ENCODE measurements around the gene KIF2A.

The KIF2A gene

GRCh38 chr5:62346748-62347147 lies 40.7 kb downstream of the KIF2A start:
- H3K9ac ChIP-seq (ENCODE audit: low read length): no peak overlapping the region
- no peak overlapping the region for H2AFZ ChIP-seq (ENCODE audit: low read length)
- H4K20me1 ChIP-seq (ENCODE audit: insufficient read depth, low read length): no peaks in the 10 kb centered on the region
- TF ChIP-seq CTCF (IDR thresholded peaks at IDR 0.05; ENCODE audit: low read length): no peak
- no peak for TF ChIP-seq EZH2 (IDR thresholded peaks at IDR 0.05; ENCODE audit: borderline replicate concordance, low read length)
- peaks cover 42% of the 10 kb centered on the region; the same call in 1 of the 2 replicates for H3K36me3 ChIP-seq (ENCODE audit: insufficient read depth, low read length)
- H3K9me2 ChIP-seq (ENCODE audit: low read depth, low read length): no peaks in the 10 kb centered on the region
- H3K9me3 ChIP-seq (ENCODE audit: low read length): no peaks in the 10 kb centered on the region
- H3K27ac ChIP-seq (ENCODE audit: low read depth, low read length, poor library complexity, severe bottlenecking): no peak overlapping the region
- no peaks in the 10 kb centered on the region for H3F3A ChIP-seq (ENCODE audit: insufficient read depth, low read length)
- no peaks in the 10 kb centered on the region for H3K27me3 ChIP-seq (ENCODE audit: insufficient read depth, low read length)
- no peak overlapping the region for H3K4me3 ChIP-seq (ENCODE audit: low read depth, low read length, poor library complexity, severe bottlenecking)
- H3K4me1 ChIP-seq (ENCODE audit: insufficient read depth, low read length, severe bottlenecking): no peaks in the 10 kb centered on the region
- peaks cover 48% of the 10 kb centered on the region for H3K79me2 ChIP-seq (ENCODE audit: insufficient read depth, low read length)
- H3K4me2 ChIP-seq (ENCODE audit: low read length): no peak overlapping the region

GRCh38 chr5:62347928-62348327 lies 41.9 kb downstream of the KIF2A start:
- TF ChIP-seq CTCF (IDR thresholded peaks at IDR 0.05; ENCODE audit: low read length) (no peak), EZH2 (IDR thresholded peaks at IDR 0.05; ENCODE audit: borderline replicate concordance, low read length) (no peak)
- H3K27me3 ChIP-seq (ENCODE audit: insufficient read depth, low read length): no peaks in the 10 kb centered on the region
- H3K27ac ChIP-seq (ENCODE audit: low read depth, low read length, poor library complexity, severe bottlenecking): no peak overlapping the region
- H3K9me3 ChIP-seq (ENCODE audit: low read length): no peaks in the 10 kb centered on the region
- peaks cover 48% of the 10 kb centered on the region for H3K36me3 ChIP-seq (ENCODE audit: insufficient read depth, low read length)
- no peak overlapping the region for H3K4me3 ChIP-seq (ENCODE audit: low read depth, low read length, poor library complexity, severe bottlenecking)
- no peaks in the 10 kb centered on the region for H4K20me1 ChIP-seq (ENCODE audit: insufficient read depth, low read length)
- H3K4me1 ChIP-seq (ENCODE audit: insufficient read depth, low read length, severe bottlenecking): no peaks in the 10 kb centered on the region
- H2AFZ ChIP-seq (ENCODE audit: low read length): no peak overlapping the region
- H3K4me2 ChIP-seq (ENCODE audit: low read length): no peak overlapping the region
- peaks cover 37% of the 10 kb centered on the region for H3K79me2 ChIP-seq (ENCODE audit: insufficient read depth, low read length)
- H3K9ac ChIP-seq (ENCODE audit: low read length): no peak overlapping the region
- no peaks in the 10 kb centered on the region for H3K9me2 ChIP-seq (ENCODE audit: low read depth, low read length)
- H3F3A ChIP-seq (ENCODE audit: insufficient read depth, low read length): peaks cover 6% of the 10 kb centered on the region; the same call in 1 of the 2 replicates

GRCh38 chr5:62348723-62349481 lies 42.9 kb downstream of the KIF2A start:
- Histone ChIP-seq H3K36me3 (ENCODE audit: insufficient read depth, low read length) (peaks cover 45% of the 10 kb centered on the region), H3K9me3 (ENCODE audit: low read length) (no peaks in the 10 kb centered on the region)

More at GRCh38 chr5:62348723-62349481, 42.9 kb downstream of the KIF2A start:
- Histone ChIP-seq H3F3A (ENCODE audit: insufficient read depth, low read length) (peaks cover 10% of the 10 kb centered on the region; the same call in 1 of the 2 replicates), H3K4me2 (ENCODE audit: low read length) (no peak overlapping the region), H3K27ac (ENCODE audit: low read depth, low read length, poor library complexity, severe bottlenecking) (no peak overlapping the region), H3K4me3 (ENCODE audit: low read depth, low read length, poor library complexity, severe bottlenecking) (no peak overlapping the region), H3K27me3 (ENCODE audit: insufficient read depth, low read length) (no peaks in the 10 kb centered on the region), H3K9me2 (ENCODE audit: low read depth, low read length) (no peaks in the 10 kb centered on the region), H3K79me2 (ENCODE audit: insufficient read depth, low read length) (peaks cover 27% of the 10 kb centered on the region), H2AFZ (ENCODE audit: low read length) (no peak overlapping the region), H3K4me1 (ENCODE audit: insufficient read depth, low read length, severe bottlenecking) (no peaks in the 10 kb centered on the region), H3K9ac (ENCODE audit: low read length) (no peak overlapping the region), H4K20me1 (ENCODE audit: insufficient read depth, low read length) (no peaks in the 10 kb centered on the region)
- no peak for TF ChIP-seq EZH2 (IDR thresholded peaks at IDR 0.05; ENCODE audit: borderline replicate concordance, low read length)
- no peak for TF ChIP-seq CTCF (IDR thresholded peaks at IDR 0.05; ENCODE audit: low read length)

Data from OCI-LY1 (cell line).